A549 (cell line): ENCODE results near the gene PCDH9. TPM values are rescaled to one million over a fixed set of nuclear protein-coding genes. Genes with fewer than 3 reads are reported as not detected.

Experiments used
- ATAC-seq, 2 experiments: fragments of 200-7000 bp in 1 of 2; fragments of >200 bp in 1 of 2; cut with Nextera tagmentation in 1 of 2; cut with Tn5 transposase in 1 of 2; 3 replicates each; pipeline versions ENCODE4 v1.8.0 to v1.9.1; 2018 to 2020; ENCODE audit warnings: mild to moderate bottlenecking in 1 of 2, moderate library complexity in 1 of 2
- CTCF ChIA-PET: fragments of 300-600 bp; sonication (Branson Sonifier 250); formaldehyde crosslinking; extraction: SDS; loops from one replicate; lab custom pipeline; 2021; ENCODE audit warnings: antibody characterized with exemption, inconsistent platforms; lab: Yijun Ruan, JAX
- POLR2A ChIA-PET: fragments of 350-600 bp; formaldehyde crosslinking; extraction: SDS; loops from one replicate; lab custom pipeline; 2021; ENCODE audit warnings: antibody characterized with exemption, inconsistent platforms; lab: Yijun Ruan, JAX
- DNase-seq, 2 experiments: peaks; one replicate each; pipeline versions ENCODE4 v3.0.0 to v3.0.0-alpha.2; 2011 to 2016; ENCODE audit warnings: low read depth in 1 of 2, low spot score in 1 of 2
- FAIRE-seq: peaks from 2 replicates; lab custom pipeline; 2011; peaks lifted over from hg19 to GRCh38; lab: Jason Lieb, UNC
- H3K27ac ChIP-seq, 2 experiments: fragments of >200 bp; sonication (Bioruptor Twin); formaldehyde crosslinking; 3 replicates each; pipeline ENCODE4 v1.5.1; 2016 to 2017
- H3K4me1 ChIP-seq: fragments of >200 bp; sonication (Bioruptor Twin); formaldehyde crosslinking; 3 replicates; pipeline ENCODE4 v1.6.1; 2016
- H3K4me2 ChIP-seq: fragments of >200 bp; sonication (Bioruptor Twin); formaldehyde crosslinking; 3 replicates; pipeline ENCODE4 v1.6.1; 2016
- H3K4me3 ChIP-seq: fragments of >200 bp; sonication (Bioruptor Twin); formaldehyde crosslinking; 3 replicates; pipeline ENCODE4 v1.5.1; 2016
- H3K9me3 ChIP-seq: fragments of >200 bp; sonication (Bioruptor Twin); formaldehyde crosslinking; 3 replicates; pipeline ENCODE4 v1.6.1; 2016
- BCL3 ChIP-seq: fragments of >200 bp; sonication (Bioruptor Twin); formaldehyde crosslinking; IDR thresholded peaks from 3 replicates; pipeline ENCODE4 v1.6.1; 2016
- BHLHE40 ChIP-seq: IDR thresholded peaks from 2 replicates; pipeline ENCODE4 v1.6.1; 2012; ENCODE audit warnings: low read depth, low read length, inconsistent platforms
- CHD2 ChIP-seq: fragments of 150-350 bp; IDR thresholded peaks from 2 replicates; pipeline ENCODE4 v1.6.1; 2014; ENCODE audit warnings: low read length; ENCODE audit not compliant: partially characterized antibody
- CHD4 ChIP-seq: fragments of 200-600 bp; sonication (generic); IDR thresholded peaks from 2 replicates; pipeline ENCODE4 v1.6.1; 2016; ENCODE audit warnings: antibody characterized with exemption, mild to moderate bottlenecking, borderline replicate concordance
- CTCF ChIP-seq: fragments of >200 bp; sonication (Bioruptor Twin); formaldehyde crosslinking; IDR thresholded peaks from 3 replicates; pipeline ENCODE4 v1.5.1; 2016
- ELK1 ChIP-seq: fragments of 150-350 bp; IDR thresholded peaks from 2 replicates; pipeline ENCODE4 v1.6.1; 2014; ENCODE audit warnings: low read depth, mild to moderate bottlenecking, low read length
- EP300 ChIP-seq, 2 experiments: fragments of >200 bp; sonication (Bioruptor Twin); formaldehyde crosslinking; IDR thresholded peaks; 2 replicates in 1 of 2; 3 replicates in 1 of 2; pipeline ENCODE4 v1.6.1; 2016 to 2017
- FOSB ChIP-seq: fragments of 250-450 bp; sonication (Bioruptor Pico); IDR thresholded peaks from 2 replicates; pipeline ENCODE4 v1.5.0; 2020; ENCODE audit warnings: mild to moderate bottlenecking, moderate library complexity
- FOSL2 ChIP-seq, 2 experiments: fragments of 450-650 bp in 1 of 2; fragments of >200 bp in 1 of 2; sonication (Bioruptor Twin) in 1 of 2; formaldehyde crosslinking; IDR thresholded peaks; 2 replicates each; pipeline versions ENCODE4 v1.5.0 to v1.6.1; 2016 to 2020; ENCODE audit warnings: mild to moderate bottlenecking in 1 of 2, moderate library complexity in 1 of 2
- GATA3 ChIP-seq: IDR thresholded peaks from 2 replicates; pipeline ENCODE4 v1.6.1; 2012; ENCODE audit warnings: borderline replicate concordance
- HES2 ChIP-seq: fragments of >200 bp; sonication (Bioruptor Twin); formaldehyde crosslinking; IDR thresholded peaks from 2 replicates; pipeline ENCODE4 v1.6.1; 2016
- HMGXB4 ChIP-seq: fragments of 250-450 bp; sonication (Bioruptor Pico); IDR thresholded peaks from 2 replicates; pipeline ENCODE4 v1.5.0; 2021; ENCODE audit warnings: mild to moderate bottlenecking, moderate library complexity, borderline replicate concordance
- HOXA7 ChIP-seq: fragments of 250-450 bp; sonication (Bioruptor Pico); IDR thresholded peaks from 2 replicates; pipeline ENCODE4 v1.5.0; 2020; ENCODE audit warnings: mild to moderate bottlenecking, moderate library complexity
- HOXB5 ChIP-seq: fragments of 250-450 bp; sonication (Bioruptor Pico); IDR thresholded peaks from 2 replicates; pipeline ENCODE4 v1.5.0; 2020; ENCODE audit warnings: mild to moderate bottlenecking, moderate library complexity
- JUN ChIP-seq, 2 experiments: fragments of >200 bp; sonication (Bioruptor Twin); formaldehyde crosslinking; IDR thresholded peaks; 2 replicates in 1 of 2; 3 replicates in 1 of 2; pipeline ENCODE4 v1.6.1; 2016 to 2017
- KDM1A ChIP-seq: fragments of 200-600 bp; sonication (generic); IDR thresholded peaks from 2 replicates; pipeline ENCODE4 v1.6.1; 2016; ENCODE audit warnings: low read depth, mild to moderate bottlenecking
- MAFK ChIP-seq: fragments of 450-650 bp; IDR thresholded peaks from 2 replicates; pipeline ENCODE4 v1.6.1; 2014; ENCODE audit not compliant: partially characterized antibody
- MAX ChIP-seq: IDR thresholded peaks from 2 replicates; pipeline ENCODE4 v1.6.1; 2012
- MYC ChIP-seq: IDR thresholded peaks from 2 replicates; pipeline ENCODE4 v1.6.1; 2012; ENCODE audit warnings: mild to moderate bottlenecking, inconsistent platforms, low read length, improper control_type of control experiment, borderline replicate concordance
- NFE2L2 ChIP-seq: fragments of 150-350 bp; conservative IDR thresholded peaks from 2 replicates; pipeline ENCODE4 v1.6.1; 2014; ENCODE audit warnings: low read length
- NPAS2 ChIP-seq: fragments of 250-450 bp; sonication (Bioruptor Pico); IDR thresholded peaks from 2 replicates; pipeline ENCODE4 v1.8.0; 2022; ENCODE audit warnings: mild to moderate bottlenecking, moderate library complexity, borderline replicate concordance
- NR3C1 ChIP-seq: fragments of >200 bp; sonication (Bioruptor Twin); formaldehyde crosslinking; IDR thresholded peaks from 3 replicates; pipeline ENCODE4 v1.6.1; 2017
- POLR2A ChIP-seq: IDR thresholded peaks from 2 replicates; pipeline ENCODE4 v1.6.1; 2012; ENCODE audit warnings: mild to moderate bottlenecking, low read length
- RAD21 ChIP-seq, 2 experiments: fragments of >200 bp in 1 of 2; sonication (Bioruptor Twin) in 1 of 2; formaldehyde crosslinking in 1 of 2; IDR thresholded peaks in 1 of 2; conservative IDR thresholded peaks in 1 of 2; 2 replicates in 1 of 2; 3 replicates in 1 of 2; pipeline ENCODE4 v1.6.1; 2012 to 2018; ENCODE audit warnings: inconsistent platforms in 1 of 2
- REST ChIP-seq: fragments of 200-600 bp; sonication (generic); IDR thresholded peaks from 2 replicates; pipeline ENCODE4 v1.6.1; 2016; ENCODE audit warnings: antibody characterized with exemption, mild to moderate bottlenecking, moderate library complexity
- SREBF2 ChIP-seq: fragments of 450-650 bp; IDR thresholded peaks from 2 replicates; pipeline ENCODE4 v1.6.1; 2014; ENCODE audit warnings: mild to moderate bottlenecking, moderate library complexity
- TFCP2L1 ChIP-seq: fragments of 250-450 bp; sonication (Bioruptor Pico); IDR thresholded peaks from 2 replicates; pipeline ENCODE4 v1.5.0; 2021; ENCODE audit warnings: mild to moderate bottlenecking
- ZC3H11A ChIP-seq: fragments of 450-650 bp; IDR thresholded peaks from 2 replicates; pipeline ENCODE4 v1.6.1; 2014; ENCODE audit warnings: antibody characterized with exemption, mild to moderate bottlenecking
- ZNF302 ChIP-seq: fragments of 250-450 bp; sonication (Bioruptor Pico); IDR thresholded peaks from 2 replicates; pipeline ENCODE4 v1.9.0; 2021; ENCODE audit warnings: inconsistent platforms, mild to moderate bottlenecking, moderate library complexity
- WGBS: methylation state at CpG from one replicate; pipeline ENCODE4 v1.1.6; 2017; ENCODE audit errors: missing lambda C conversion rate; 5-methylcytosine and 5-hydroxymethylcytosine counted together
- polyA plus RNA-seq, 4 experiments: library from polyadenylated mRNA; depleted of rRNA in 3 of 4; stranded (reverse); fragments of >200 nt; fragmentation: RNase III in 1 of 4; extraction: RNeasy Plus Mini Kit Qiagen cat#74134 plus additional on column Dnase treatment in 1 of 4; gene quantifications; 2 replicates in 3 of 4; 3 replicates in 1 of 4; pipeline ENCODE4 v1.2.3, GENCODE V29; 2011 to 2017

PCDH9 gene
- polyA plus RNA-seq, 2 of the 4 experiments (the other 2 are of a cell fraction), result 16.0 to 29.5 TPM

- no peak overlapping the region for H3K27ac ChIP-seq
- H3K9me3 ChIP-seq, result no peaks in the 10 kb centered on the region
- ChIA-PET CTCF (no interaction called here), POLR2A (no interaction called here)
- peak overlapping the region; percentile 37 for H3K4me2 ChIP-seq
- ATAC-seq (no peak), FAIRE-seq (no peak), DNase-seq (peak in 1 of 2 experiments; percentile 9)
- no peak for TF ChIP-seq FOSB
- TF ChIP-seq CHD2, result no peak
- no peak for TF ChIP-seq HMGXB4 (CRISPR knock-in tag)
- TF ChIP-seq GATA3, result no peak
- no peak for TF ChIP-seq CTCF
- no peak for TF ChIP-seq CHD4
- no peak for TF ChIP-seq POLR2A
- TF ChIP-seq ZNF302 (CRISPR knock-in tag), result no peak
- no peak for TF ChIP-seq HOXB5 (CRISPR knock-in tag)
- TF ChIP-seq ZC3H11A, result no peak
- TF ChIP-seq BCL3, result no peak
- no peak for TF ChIP-seq EP300 (IDR thresholded peaks at IDR 0.05)
- TF ChIP-seq TFCP2L1 (CRISPR knock-in tag), result no peak
- no peak for TF ChIP-seq ELK1
- no peak for TF ChIP-seq BHLHE40
- TF ChIP-seq JUN (IDR thresholded peaks at IDR 0.05), result no peak
- no peak for TF ChIP-seq FOSL2 (IDR thresholded peaks at IDR 0.05)
- no peak for TF ChIP-seq FOSL2 (CRISPR knock-in tag; IDR thresholded peaks at IDR 0.05)
- TF ChIP-seq NR3C1, result no peak
- no peak for TF ChIP-seq RAD21 (conservative IDR thresholded peaks at IDR 0.05 in 1 of 2, IDR thresholded peaks at IDR 0.05 in 1 of 2)
- no peak for TF ChIP-seq KDM1A
- H3K4me1 ChIP-seq, result peaks cover 27% of the 10 kb centered on the region
- WGBS, result 45% methylated on average over 4 of the region's 4 CpGs
- H3K4me3 ChIP-seq, result no peak overlapping the region
Measured at GRCh38 chr13:66347486-66348117, 882.5 kb downstream of the PCDH9 start.

- H3K4me3 ChIP-seq, result no peak overlapping the region
- no peak overlapping the region for H3K27ac ChIP-seq
- H3K9me3 ChIP-seq, result no peaks in the 10 kb centered on the region
- DNase-seq (no peak), FAIRE-seq (no peak), ATAC-seq (no peak)
- peaks cover 28% of the 10 kb centered on the region for H3K4me1 ChIP-seq
- H3K4me2 ChIP-seq, result no peak overlapping the region
- ChIA-PET CTCF (no interaction called here), POLR2A (no interaction called here)
- 90% methylated on average over 8 of the region's 8 CpGs for WGBS
- TF ChIP-seq NPAS2 (CRISPR knock-in tag) (no peak), NFE2L2 (no peak), REST (no peak), MAFK (no peak), MAX (no peak), HES2 (no peak), GATA3 (no peak), EP300 (IDR thresholded peaks at IDR 0.05) (no peak), SREBF2 (no peak), HOXA7 (CRISPR knock-in tag) (no peak), KDM1A (no peak), MYC (no peak)
Measured at GRCh38 chr13:66345971-66346370, 884.2 kb downstream of the PCDH9 start.
